ENCODE results near the gene SIDT2.
A peak's percentile ranks its signal among the peaks of the same experiment; 100 is the strongest.

Gene SIDT2

DNA sequence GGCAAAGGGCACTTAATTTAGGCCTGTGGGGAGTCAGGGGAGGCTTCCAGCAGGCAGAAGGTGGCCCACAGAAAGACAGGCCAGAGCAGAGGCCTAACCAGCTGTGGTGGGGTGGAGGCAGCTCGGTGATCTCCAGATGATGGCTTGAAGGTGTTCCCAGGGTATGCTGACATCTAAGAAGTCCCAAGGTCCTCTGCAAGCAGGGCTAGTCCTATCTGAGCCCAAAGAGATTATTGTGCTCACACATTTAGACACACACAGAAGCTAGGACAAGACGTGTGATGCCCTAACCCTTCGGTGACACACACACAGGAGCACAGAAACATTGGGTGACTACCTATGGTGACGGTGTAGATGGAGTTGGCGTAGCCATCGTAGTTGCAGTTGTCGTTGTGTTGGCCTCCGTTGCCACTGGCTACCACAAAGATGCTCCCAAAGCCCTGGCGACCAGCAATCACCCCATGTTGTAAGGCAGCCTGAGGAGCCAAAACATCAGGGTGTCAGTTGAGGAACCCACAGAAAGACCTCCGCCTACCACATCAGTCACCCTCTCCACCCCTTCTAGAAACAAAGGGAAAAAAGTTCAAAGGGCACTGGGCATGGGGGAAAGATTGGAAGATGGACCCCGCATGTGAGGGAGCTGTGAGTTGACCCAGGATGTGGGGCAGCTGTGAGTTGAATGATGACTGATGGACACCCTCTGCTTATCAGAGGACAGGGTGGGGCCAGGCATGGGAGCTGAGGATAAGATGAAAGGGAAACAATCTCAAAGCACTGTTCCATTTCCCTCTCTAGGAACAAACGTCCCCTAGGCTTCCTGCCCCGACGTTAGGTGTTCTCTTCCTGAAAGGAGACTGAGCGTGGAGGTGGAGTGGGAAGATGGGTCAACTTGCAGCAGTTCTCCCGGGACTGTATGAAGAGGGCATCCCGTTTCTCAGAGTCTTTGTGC is 45.5 kb downstream of the SIDT2 start:
- DNase-seq, result no peak

DNA sequence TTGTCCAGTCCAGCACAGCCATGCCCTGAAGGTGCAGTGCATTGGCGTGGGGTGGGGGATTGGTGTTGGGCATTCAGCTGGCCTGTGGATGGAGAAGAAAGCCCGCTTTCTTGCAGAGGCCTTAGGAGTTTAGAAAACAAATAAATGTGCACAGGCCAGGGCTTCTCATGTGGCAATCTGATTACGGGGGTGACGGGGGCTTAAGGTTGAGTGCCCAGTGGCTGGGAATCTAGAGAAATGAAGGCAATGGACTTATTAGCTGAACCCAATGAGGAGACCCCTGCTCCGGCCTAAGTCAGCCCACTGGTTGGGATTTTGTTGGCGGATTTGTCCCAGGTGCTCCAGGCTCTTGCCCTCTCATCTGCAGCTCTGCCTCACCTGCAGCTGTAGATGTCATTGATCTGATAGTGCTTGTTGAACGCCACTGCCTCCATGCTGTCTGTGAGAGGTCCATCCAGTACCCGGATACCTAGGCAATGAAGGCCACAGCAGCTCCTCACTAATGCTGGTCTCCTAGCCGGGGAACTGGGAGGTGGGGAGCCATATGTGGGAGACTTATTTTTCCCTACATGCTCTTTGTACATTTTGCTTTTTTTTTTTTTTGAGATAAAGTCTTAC is 47.1 kb downstream of the SIDT2 start:
- no peak for DNase-seq

DNA sequence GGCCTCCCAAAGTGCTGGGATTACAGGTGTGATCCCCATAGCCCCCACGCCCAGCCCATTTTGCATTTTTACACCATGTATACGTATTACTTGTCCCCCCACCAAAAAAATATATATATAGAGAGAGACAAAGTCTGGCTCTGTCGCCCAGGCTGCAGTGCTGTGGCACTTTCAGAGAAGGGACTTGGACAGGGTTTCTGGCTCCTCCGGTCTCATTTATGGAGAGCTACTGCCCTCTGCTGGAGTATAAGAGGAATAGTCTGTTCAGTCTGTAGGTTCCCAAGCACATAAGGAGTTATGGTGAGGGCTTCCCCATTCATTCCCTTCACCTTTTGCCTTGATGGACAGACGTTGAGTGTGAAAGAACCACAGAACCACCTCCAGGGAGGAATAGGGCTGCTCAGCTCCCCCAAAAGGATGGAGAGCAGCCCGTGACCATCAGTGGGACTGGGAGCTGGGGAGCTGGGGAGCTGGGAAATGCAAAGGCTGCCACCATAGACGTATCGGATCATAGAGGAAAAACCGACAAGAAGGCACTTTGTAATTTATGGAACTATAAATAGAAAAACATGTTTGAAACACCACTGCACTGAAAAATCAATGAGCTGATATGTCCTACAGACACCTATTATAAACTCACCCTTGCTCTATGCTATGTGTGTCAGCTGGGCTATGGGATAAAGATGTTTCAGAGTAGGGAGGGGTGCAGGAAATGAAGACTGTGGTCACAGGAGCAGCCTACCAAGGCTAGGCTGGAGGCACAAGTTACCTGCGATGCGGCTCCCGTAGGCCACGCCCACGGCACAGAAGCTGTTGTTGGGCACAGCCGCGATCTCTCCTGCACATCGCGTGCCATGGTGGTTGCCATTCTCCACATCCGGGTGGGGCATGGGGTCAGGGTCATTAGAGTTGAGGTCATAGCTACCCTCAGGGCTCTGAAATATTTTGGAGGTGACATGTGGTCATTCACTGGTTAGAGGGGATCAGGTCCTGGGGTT is 48.1 kb downstream of the SIDT2 start:
- peak; percentile 57 for DNase-seq

DNA sequence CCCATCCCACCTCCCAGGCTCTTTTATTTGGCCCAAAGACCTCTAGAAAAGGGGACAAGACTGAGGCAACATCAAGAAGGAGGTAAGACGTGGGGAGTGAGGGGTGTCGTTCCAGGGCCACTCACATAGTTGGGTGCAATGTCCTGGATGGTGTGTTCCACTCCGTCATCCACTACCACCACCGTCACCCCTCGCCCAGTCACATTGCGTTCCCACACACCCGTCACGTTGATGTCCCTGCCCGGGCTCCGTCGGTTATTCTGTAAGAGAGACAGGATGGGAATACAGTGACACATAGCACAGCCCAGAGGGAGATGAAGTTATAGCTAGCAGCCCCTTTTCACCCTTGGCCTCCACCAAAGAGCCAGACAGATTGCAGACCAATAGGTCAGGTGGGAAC is 49.5 kb downstream of the SIDT2 start:
- no peak for DNase-seq

DNA sequence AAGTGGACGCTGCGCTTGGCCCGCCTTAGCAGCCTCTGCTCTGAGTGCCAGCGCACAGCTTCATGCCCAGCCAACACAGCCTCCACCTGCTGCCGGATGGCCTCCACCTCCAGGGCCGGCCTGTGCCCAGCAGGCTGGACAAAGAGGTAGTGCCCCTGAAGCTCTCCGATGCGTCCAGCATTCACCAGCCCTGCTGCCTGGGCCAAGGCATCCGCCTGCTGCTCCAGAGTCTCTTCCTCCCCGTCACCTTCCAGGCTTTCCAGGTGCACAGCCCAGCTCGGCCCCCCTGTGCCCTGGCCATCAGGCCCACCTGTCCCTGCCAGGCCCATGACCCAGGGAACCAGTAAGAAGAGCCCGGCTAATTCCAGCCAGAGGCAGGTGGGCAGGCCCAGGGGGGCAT is 50.9 kb downstream of the SIDT2 start:
- no peak for DNase-seq

DNA sequence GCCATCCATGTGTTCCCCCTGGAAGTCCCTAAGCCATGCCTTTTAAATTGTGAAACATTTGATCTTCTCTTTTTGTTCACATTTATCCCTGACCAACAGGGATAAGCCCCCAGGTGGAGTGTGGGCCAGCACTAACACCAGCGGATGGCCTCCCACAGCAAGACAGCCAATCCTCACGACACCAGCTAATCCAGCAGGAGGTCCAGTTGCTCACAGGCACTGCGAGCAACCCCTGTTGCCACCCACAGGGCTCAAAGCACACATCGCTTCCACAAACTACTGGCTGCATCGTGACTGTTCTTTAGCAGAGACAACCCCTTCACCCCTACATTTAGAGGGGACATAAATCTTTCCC is 51.4 kb downstream of the SIDT2 start:
- no peak for DNase-seq

DNA sequence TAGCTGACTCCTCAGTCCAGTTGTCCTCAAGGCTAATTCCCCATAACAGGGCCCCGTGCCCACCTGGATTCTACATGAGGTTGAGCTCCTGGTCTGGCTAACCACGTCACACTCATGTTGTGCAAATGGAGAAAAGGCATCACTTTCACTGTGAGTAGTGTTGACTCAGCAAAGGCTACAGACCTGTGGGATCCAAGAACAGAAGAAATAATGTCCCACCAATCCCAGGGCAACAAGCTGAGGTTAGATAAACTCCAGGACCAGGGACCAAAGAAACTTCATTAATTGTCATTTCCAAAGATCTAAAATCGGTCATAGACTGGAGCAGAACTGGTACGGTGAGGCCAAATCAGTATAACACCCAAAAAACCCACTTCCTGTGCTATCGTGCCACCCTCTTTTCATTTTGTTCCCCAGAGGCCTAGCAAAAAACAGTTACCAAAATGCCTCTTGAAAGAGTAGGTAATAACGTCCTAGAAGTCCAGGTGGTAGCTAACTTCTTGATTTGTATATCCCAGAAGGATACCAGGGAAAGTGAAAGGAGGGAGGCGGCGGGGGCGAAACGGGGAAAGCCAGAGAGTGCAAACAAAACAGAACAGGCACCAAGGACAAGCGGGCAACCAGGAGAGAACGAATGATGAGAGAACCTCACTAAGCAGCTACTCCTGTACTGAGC is 51.9 kb downstream of the SIDT2 start:
- DNase-seq, result no peak

DNA sequence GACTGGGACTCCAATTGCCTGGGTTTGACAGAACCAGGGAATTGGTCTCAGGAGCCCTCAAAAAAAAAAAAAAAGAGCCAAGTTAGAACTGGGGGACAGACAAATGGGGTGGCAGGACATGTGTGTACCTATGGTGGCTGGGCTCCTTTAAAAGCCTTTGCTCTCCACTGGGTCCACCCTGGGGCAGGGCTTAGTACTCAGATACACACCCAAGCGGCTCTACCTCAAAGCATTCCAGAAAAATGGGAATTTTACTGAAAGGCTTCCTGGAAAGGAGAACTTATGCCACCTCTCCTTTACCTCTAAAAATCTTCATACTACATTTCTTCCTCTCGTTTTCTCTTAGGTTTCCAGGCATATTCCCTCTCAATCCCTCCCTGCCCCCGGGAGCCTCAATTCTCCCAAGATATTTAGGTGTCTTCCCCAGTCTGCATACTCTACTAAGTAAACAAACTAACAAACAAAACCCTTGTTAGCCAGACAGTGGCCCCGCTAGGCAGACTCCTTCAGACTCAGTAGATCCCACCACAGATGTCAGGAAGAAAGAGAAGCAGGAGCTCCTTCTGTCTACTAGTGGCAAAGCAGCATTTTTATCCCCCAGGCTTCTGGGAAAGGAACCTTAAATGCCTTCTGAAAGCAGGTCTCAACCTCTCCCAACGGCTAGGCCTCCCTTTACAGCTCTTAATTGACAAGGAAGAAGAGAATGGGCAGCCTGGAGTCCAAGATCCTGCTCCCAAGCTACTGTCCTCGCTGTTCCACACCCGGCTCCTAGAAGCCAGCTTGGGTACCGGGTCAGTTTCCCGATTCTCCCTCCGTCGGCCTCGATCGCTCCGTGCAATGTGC is 52.7 kb downstream of the SIDT2 start:
- DNase-seq, result no peak

DNA sequence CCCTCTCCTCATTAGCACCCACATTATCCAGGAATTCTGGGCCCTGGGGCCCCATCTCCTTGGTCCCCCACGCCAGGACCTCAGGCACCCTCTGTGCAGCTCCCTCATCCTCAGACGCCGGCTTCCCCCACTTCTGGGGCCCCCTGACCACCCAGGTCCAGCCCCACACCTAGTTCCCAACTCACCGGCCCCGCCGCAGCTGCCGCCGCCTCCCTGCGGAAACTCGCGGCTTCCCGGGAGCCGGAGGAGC is 53.2 kb downstream of the SIDT2 start, which contains the start of gene PCSK7:
Gene PCSK7, minus strand, starts transcription at position 232 of the 250 bp plus-strand sequence. CDS start 2,229 bp downstream, outside the sequence.
- DNase-seq, result no peak

DNA sequence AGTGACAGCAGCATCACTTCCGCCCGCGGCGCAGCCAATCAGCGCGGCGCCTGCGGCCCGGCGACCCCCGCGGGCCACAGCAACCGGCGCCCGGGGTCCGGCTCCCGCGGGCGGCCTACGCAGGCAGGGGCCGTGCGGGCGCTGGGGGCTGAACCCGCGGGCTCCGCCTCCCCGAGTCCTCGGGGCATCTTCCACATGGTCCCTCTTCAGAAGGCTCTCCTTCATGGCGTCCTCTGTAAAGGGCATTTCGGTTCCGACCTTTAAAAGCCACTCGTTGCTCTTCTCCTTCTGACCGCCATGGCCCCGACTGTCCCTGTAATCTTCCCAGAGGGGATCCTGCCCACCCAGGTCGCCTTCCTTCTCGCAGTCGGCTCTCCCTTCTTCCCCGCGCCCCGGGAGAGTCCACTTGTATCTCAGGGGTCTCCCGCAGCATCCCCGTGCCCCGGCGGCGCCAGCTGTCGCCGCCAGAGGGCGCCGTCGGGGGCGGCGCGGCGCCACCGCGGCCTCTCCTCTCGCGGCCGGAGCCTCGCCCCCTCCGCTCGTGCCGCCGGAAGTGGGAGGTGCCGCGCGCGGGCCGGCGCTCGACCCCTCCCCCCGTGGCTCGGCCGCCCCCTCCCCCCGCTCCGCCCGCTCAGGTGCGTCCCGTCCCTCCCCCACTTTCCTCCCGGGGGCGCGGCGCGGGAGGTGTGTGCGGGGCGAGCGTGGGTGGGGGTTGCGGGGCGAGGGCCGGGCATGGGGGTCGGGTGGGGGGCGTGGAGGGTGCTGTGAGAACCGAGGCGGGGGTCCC is 53.7 kb downstream of the SIDT2 start, which contains the start of gene RNF214:
Gene RNF214, plus strand, starts transcription at position 580 of the 787 bp plus-strand sequence. CDS start 1,602 bp downstream, outside the sequence.
- DNase-seq, result peak; percentile 81

DNA sequence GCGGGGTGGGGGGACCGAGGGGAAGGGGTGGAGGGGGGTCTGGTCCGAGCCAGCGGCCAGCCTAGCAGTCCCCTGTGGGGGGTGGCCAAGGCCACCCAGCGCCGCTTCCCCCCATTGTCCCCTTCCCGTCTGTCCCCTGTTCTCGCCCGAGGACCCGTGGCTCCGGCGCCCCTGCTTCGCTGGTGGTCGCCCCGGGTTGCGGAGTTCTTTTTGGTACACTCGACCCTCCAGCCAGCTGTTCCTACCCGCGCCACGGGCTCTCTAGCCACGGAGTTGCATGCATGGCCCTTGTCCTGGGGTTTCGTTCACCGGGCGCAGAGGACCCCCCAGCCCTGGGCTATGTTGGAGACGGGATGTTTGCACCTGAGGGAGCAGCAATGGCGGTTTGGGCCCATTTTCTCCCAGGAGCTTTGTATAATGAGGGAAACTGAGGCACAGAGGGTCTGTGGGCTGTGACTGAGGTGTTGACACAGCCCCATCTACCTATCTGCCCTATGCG is 54.4 kb downstream of the SIDT2 start:
- DNase-seq, result no peak

DNA sequence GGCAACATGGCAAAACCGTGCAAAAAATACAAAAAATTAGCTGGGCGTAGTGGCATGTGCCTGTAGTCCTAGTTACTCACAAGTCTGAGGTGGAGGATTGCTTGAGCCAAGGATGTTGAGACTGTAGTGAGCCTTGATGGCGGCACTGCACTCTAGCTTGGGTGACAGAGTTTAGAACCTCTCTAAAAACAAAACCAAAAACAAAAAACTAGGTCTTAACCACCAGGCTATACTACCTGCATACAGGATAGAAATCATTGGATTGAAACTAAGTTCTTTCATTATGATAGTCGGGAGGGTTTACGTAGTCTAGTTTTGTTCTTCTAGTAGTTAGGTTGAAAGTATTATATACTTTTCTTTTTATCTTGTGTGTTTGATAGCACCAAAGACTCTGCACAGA is 59.7 kb downstream of the SIDT2 start:
- DNase-seq, result no peak

DNA sequence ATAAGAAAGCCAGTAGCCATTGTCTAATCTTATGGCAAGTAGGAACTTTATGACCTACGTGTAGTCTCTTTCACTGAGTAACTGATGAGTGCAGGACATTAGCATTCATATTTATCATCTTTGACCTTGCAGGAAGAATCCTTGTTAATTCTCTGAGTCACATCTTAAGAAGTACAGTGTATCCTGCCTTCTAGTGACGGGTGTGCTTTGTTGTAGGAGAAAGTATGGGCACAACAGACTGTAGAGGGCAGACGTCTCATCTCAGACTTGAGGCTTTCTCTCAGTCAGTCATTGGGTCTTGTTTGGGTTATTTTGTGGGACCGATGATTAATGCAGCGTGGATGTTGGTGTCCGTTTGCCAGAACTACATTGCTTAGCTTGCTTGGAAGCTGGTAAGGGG is 60.8 kb downstream of the SIDT2 start:
- no peak for DNase-seq

Data from CD4-positive, alpha-beta T cell treated with Interferon gamma for 1 hour (primary cell).